ENCODE results near the gene PCCA.
"Not testable (repeated sequence)": the region's sequence is repeated elsewhere in the genome, so short reads cannot be mapped to it uniquely, and the experiment has no call there.

Gene PCCA

DNA sequence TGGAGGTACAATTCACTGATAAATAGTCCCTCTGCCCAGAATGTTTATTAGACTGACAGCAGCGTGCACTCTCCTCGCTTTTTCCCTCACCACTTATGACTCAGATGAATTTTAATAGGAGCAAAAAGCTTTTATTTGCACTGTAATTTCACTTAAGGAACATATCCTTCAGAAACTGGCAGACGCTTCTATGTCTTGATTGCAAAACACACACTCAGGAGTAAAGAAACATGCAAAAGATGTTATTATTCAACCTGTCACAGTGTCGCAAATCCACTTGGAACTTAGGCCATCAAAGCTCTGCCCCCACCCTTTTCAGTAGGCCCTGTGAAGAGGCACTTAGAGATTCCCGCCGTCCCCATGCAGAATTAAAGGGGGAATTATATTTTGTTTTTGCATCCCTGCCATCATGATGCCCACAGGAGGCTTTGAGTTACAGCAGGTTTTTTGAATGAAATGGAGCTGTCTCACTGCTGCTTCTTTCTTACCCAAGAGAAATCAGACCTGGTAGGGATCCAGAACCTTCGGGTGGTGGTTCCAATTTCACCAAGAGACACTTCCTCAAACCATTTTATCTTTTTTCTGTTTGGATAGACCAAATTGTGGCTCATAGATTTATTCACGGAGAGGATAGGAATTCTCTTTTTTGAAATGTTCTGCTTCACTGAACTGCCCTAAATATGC is 425.2 kb downstream of the PCCA start:
- DNase-seq: no peak

DNA sequence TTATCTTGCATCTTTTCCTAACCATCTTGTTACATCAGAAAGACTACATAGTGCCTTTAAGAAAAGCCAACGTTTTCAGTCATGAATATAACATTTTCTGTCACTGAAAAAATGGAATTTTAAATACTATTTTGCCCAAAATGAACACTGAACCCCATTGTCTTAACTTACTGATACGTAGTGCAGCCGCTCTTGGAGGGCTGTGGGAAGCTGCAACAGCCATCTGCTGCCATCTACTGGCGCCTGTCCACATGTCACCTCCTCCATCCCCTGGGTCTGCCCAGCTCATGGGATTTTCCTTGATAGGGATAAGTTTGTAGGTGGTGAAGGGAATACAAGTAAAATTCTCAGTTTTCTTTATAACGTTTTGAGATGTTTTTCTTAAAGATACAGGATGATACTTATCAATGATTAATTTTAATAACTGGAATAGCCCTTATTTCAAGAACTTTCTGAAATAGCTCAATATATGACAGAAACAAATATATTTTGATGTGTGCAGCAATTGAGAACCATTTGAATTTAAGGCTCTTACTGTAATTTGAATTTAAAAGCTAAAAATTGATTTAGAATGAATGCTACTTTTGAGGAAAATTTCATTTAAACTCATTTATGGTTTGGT is 426.0 kb downstream of the PCCA start:
- DNase-seq: peak; percentile 84

DNA sequence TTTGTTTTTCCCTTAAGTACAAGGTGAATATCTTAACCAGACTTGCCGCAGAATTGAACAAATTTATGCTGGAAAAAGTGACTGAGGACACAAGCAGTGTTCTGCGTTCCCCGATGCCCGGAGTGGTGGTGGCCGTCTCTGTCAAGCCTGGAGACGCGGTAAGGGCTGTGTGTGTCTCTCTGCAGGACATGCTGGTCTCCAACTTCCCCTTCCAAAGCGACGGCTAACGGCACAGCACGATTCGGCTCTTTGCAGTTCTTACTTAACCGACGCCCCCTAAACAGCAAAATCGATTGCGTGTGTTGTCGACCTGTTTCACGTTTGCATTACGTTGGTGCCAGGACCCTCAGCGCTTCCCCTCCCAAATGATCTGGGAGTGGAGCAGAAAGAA is 426.5 kb downstream of the PCCA start:
- DNase-seq: no peak

DNA sequence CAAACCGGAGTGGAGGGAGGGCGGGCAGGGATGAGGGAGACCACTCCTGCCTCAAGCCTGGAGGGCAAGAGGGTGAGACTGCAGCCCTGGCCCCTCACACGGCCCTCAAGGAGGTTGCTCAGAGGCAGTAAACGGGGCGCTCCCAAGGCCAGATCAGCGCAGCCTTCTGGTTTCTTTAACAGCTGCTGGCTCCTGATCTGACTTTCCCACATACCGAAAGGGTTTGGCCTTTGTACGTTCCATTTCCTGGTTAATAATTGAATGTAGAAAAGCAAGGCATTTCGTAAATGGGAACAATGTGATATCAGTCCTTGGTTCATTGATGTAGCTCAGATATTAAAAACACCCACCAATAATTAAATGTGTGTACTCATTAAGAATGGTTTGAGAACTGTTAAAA is 428.2 kb downstream of the PCCA start:
- DNase-seq: no peak

DNA sequence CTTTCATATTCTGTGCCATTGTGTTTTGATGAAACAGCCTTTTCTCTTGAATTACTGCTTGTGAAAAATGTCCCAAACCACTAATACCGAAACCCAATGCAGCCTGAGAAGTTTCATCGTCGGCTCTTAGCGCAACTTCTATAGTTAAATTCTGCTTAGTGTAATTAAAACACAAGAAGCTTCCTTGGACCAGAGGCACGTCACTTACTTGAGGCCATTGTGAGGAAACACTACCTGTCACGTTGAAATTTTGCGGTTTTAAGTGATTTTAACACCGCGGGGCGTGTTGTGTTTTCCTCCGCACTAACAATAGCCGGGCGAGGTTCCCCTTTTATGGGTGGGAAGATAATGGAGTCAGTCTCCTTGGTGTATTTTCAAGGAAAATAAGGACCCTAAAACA is 428.8 kb downstream of the PCCA start:
- DNase-seq: no peak

DNA sequence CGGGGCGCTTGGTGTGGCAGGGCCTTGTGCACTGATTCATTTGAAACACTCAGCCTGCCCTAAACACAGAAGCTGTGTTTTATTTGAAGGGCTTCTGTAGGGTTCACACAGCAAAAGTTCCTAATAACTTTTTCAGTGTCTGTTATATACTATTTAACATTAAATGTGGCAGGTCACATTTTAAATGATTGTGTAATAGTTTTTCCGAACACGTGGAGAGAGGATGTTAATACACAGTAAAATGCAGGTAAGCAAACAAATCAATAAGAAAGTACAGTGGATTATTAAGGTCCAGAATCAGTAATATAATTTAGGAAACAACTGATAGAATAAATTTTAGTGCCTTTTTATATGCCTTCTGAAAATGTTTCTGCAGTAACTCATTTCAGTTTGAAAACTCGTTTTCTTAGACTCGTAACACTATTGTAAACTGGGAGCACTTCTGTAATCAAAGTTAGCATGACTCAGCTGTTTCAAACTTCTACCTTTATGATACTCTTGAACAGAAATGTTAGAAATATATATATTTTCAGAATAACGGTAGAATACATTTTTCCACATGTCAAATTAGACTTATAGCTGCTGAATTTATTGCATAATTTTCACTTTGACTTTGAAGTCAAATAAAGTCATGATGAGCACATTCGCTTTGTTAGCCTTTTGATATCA is 429.6 kb downstream of the PCCA start:
- DNase-seq: no peak

DNA sequence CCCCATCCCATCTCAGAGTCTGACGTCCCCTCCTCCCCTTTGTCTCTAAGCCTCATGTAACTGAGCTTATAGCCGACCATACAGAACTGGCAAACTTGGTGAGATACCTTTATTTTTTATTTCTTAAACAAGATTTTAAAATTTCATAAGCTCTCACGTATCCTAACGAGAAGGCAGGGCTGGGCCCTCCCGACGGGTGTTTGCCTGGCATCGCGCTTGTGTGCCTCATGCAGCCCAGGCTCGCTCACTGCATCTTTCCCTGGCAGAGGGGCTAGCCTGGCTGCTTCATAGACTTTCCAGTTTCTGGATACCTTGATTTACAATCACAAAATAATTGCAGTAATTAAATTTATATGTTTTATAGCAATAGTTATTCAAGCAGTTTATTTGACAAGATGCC is 430.7 kb downstream of the PCCA start:
- no peak for DNase-seq

DNA sequence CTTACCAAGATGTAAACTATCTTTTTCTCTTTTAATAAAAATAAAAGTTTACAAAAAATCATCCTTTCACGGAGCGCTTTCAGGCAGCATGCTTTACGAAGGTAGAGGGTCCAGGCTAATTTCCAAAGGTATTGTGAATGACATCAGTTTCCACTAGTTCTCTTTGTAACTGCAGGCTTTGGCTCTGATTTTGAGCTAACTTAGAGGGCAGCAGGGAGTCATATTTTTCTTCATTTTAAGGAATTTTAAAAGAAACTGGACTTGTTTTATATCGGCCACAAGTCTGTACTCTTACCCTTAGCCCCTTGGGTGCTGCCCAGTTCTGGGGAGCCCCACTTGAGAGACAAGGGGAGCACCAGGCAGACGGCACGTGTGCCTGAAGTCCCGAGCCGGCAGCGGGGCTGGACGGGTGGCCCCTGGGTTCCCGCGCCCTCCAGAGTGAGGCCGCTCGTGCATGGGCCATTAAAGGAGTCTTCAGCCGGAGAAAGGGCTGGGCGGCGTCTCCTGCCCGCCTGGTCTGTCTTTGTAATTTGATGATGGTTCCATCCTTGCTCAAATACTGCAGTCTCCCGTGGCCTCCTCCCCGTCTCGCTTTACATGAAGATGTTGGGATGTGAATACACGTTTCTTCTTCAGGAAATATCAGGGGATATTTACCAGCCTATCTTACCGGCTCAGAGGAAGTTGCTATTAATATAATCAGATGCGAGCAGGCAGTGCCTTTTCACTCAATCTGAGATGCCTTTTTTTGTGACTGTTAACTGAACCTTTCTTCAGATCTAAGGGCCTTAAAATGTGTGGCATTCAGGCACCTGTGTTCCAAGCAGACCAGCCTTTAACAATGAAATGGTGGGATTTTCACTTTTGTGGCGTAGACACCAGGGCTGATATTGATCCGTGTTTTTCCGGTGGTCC is 432.3 kb downstream of the PCCA start:
- DNase-seq: no peak

DNA sequence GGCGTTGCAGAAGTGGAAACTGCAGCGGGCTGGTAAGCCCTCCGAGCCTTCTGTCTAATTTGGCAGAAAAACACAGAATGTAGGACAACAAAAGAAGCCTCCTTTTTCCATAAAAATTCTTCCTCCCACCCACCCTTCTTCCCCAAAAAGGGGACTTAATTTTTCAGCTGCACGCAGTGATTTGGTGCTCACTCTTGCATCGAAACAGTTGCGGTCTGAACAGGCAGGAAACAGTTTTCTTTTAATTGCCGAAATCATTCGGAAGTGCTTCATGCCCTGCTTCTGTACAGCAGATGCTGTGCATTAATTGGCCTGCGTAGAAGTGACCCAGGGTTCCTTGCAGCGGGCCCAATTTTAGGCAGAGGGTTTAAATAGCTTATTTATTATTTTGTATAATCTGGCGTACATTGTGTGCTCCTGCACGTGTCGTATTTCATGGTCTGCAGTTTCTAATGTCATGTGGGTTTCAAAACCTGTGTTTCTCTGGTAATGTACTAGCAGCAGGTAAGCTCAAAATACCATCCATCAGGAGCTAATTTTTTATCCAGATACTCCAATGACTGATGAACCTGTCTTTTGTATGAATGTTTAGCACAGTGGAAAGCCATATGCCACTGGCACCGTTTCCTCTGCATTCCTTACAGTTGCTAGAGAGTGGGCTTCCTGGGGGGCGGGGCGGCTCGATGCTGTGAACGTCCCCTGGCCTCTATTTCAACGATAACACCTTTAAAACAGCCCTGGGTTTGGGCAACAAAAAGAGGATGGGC is 433.1 kb downstream of the PCCA start:
- no peak for DNase-seq

DNA sequence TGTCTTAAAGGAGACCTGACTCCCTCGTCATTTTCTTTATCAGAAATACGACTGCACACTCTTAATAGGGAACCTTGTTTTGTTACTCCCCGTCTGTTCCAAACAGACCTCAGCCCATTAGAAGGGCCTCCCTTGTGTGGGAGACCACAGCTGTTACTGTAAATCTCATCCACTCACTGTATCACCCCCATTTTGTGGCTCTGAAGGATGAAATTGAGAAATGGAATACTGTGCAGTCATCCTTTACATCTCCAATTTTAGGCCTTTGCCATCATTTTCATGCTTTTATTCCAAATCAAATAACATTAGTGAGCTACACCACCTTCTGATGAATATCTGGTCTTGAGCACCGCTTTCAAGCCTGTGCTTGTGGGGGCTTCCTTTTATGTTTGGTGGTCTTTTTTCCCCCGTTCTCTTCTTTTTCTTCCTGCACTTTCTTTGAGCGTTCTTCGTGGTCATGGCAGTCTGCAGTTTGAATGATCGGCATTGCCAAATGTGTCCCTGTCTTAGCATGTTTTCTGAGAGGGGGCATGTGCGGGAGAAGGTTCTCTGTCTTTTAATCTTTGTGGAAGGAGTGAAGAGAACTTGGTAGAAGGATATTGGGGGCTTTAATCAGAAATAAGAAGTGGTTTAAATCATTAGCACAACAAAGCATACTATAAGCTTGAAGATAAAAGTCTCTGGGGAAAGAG is 433.9 kb downstream of the PCCA start:
- DNase-seq: no peak

DNA sequence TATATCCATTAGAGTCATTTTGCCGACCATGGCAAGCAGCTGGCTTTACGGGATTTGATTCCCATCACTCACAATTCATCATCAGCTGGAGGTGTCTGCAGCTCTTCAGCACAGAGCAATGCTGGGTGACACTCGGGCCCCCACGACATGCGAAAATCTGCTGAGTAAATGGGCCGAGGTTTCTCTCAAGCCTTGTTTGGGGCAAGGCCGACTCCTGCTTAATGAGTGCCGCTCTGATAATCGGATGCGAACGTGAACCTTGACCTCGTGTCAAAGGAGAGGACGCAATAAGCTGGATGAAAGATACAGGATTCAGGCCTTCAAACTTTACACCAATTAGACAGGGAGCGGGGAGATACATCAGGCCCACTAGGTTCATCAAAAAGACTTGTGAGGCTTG is 434.5 kb downstream of the PCCA start:
- peak; percentile 32 for DNase-seq

DNA sequence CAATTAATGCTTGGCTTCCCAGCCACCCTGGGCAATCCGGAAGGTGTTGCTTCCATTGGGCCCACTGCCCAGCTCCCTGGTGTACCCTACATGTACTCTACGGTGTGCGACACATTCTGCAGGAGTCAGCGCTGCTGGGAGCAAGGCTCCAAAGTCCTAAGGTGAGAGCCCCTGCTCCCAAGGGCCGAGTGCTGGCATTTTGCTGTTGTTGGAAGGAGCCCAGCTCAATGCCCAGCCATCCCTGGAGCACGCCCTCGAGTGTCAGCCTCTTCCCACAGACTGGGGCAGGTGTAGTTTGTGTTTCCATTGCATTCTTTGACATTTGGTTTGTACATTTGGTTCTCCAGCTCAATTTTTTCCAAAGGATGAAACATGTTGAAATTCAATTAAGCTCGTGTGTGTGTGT is 435.1 kb downstream of the PCCA start:
- peak; percentile 26 for DNase-seq

DNA sequence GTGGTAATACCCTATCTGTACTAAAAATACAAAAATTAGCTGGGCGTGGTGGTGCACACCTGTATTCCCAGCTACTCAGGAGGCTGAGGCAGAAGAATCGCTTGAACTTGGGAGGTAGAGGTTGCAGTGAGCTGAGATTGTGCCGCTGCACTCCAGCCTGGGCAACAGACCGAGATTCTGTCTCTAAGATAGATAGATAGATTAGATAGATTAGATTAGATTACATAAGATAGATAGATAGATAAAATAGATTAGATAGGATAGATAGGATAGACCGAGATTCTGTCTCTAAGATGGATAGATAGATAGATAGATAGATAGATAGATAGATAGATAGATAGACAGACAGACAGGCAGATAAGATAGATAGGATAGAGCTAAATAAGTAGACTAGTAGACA is 435.8 kb downstream of the PCCA start:
- not testable (repeated sequence) for DNase-seq

DNA sequence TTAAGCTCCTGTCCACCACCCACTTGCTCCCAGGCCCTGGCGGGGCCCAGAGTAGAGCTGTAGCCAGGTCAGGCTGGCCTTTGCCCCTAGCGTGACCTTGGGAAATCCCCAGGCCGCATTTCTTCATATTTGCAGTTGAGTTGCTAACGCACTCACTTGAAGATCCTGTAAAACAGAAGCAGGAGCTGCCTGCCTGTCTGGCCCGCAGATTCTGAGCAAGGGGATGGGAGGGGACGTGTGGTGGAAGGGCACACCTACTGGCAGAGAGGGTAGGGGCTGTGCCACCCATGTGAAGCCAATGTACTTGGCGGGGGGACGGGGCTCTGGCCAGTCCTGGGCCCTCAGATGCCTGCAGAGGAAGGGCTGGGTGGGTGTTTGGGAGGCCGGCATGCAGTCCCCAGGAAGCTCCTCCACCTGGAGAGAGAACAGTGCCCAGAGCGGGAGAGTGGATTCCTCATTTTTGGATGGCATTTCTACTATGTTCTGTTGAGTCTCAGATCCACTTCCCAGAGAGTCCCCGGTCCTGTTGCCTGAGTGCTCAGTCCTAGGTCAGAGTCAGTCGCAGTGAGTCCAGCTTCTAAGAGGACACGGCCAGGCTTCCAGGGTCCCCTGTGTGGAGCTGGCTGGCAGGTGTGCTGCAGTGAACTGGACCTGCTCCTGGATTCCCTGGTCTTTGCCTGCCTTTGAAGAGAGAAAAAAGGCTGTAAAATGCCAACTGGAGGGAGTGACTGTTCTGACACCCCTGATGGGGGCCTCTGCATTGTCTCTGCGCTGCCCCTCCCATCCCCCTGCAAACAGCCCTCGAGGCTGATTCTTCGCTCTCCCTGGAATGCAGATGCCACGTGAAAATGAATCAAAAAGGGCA is 436.8 kb downstream of the PCCA start:
- DNase-seq: peak; percentile 46

DNA sequence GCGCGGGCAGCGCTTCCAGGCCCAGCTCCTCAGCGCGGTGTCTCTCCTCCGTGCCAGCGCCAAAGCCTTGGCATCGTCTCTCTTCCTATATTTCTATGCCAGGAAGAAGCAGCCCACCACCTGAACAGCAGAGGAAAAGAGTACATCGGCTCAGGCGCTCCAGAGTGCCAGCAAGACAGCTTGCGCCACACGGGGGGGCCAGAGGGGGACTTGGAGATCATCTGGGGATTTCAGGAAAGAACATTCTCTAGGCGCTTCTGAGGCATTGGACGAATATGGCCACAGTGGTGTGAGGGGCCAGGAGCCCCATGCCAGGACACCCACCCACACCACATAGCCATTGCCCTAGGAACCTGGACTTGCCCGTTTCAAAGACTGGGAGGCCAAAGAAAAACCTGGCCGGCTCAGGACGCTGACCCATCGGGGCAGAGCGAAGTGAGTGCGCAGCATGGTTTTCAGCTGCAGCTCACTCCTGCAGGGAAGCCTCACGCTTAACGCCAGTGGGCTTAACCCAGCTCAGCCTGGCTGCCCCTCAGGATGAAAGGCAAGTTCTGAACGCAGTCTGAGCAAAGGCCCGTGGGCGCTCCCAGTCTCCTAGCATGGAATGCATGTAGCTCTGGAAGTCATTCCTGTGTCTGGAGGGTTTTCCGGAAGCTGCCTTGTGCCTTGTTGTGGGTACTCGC is 437.6 kb downstream of the PCCA start:
- peak; percentile 36 for DNase-seq

DNA sequence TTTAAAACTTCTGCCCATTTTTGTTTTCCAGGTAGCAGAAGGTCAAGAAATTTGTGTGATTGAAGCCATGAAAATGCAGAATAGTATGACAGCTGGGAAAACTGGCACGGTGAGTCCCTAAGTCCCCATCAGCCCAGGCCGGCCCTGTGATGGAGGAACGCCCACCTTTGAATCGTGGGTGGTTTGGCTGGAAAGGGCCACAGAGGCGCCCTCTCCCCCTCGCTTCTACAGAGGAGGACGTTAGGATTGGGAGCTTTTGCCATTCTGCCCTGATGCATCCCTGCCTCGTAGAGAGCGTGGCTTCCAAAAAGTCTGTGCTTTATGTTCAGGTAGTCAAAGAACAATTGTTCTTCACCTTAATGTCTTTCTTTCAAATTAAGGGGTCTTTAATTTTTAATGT is 438.8 kb downstream of the PCCA start:
- peak; percentile 20 for DNase-seq

DNA sequence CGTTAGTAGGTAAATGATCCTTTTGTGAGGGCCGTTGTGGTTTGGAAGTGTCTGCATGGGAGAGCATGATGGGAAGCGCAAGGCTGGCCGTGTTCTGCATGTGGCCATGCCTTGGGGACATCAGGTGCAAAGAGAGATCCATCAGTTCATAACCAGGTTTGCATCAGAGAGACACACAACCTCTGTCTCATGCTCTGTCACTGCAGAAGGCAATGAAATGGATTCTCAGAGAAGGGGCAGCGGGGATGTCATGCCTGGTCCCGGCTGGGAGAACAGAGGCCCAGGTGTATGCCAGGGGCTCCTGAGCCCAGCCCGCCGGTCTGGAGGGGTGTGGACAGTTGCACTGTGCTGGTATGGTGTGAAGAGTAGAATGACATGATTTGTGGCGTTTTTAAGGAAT is 439.5 kb downstream of the PCCA start:
- DNase-seq: peak; percentile 34

DNA sequence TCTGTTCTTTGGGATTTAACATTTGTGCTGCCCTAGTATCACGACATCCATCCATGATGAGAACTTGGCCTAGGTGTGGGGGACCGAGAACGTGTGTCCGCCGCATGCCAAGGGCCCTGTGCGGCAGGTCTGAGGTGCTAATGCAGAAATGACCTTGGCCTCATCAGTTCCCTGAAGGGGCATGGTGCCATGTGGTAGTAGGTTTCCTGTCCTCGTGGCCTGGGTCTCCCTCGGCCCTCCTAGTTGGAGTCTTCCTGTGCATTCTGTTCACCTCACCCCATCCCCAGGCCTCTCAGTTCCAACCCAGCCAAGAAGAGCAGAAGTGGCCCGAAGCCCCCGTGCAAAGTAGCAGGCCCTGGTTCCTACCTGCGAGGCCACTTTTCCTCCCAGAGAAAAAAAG is 439.9 kb downstream of the PCCA start:
- DNase-seq: peak; percentile 28

DNA sequence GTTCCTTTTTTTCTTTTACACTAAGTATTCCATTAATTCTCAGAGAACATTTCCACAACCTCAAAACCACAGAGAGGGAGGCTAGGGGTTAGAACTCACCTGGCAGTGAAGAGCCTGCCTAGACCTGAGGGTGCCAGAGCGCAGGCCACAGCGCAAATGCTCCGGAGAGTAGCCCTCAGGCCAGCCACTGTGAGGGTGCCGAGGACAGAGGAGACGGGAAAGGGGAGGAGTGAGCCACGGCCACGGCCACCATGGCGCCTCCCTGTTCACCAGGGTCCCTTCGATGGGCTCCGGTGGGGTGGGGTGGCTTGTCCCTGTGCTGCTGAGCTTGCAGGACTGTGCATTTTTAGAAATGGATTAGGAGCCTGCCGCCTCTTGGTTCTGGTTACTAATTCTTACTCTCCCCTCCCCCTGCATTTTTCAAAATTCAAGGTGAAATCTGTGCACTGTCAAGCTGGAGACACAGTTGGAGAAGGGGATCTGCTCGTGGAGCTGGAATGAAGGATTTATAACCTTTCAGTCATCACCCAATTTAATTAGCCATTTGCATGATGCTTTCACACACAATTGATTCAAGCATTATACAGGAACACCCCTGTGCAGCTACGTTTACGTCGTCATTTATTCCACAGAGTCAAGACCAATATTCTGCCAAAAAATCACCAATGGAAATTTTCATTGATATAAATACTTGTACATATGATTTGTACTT is 440.9 kb downstream of the PCCA start:
- DNase-seq: peak; percentile 22
